AG04449 (cell line): ENCODE results near the gene ARHGAP21.

Source experiments
- CTCF ChIA-PET: fragments of 350-600 bp; formaldehyde crosslinking; extraction: SDS; loops from one replicate; lab custom pipeline; 2021; ENCODE audit warnings: antibody characterized with exemption; lab: Yijun Ruan, JAX
- POLR2A ChIA-PET: fragments of 400-600, 350-600 bp; formaldehyde crosslinking; extraction: SDS; loops from one replicate; lab custom pipeline; 2020; ENCODE audit warnings: antibody characterized with exemption, inconsistent platforms; lab: Yijun Ruan, JAX
- DNase-seq: peaks from one replicate; pipeline ENCODE4 v3.0.0-alpha.2; 2010; ENCODE audit warnings: low read depth, low spot score
- H3K4me3 ChIP-seq: 2 replicates; pipeline ENCODE4 v1.5.1; 2011; ENCODE audit warnings: low read depth, mild to moderate bottlenecking, control low read depth, low read length
- CTCF ChIP-seq: IDR thresholded peaks from one replicate; pipeline ENCODE4 v1.5.1; 2011; ENCODE audit warnings: mild to moderate bottlenecking, moderate library complexity, low read length, control low read depth, inconsistent platforms; ENCODE audit not compliant: insufficient read depth; ENCODE audit errors: missing control alignments

Gene ARHGAP21

GRCh38 chr10:24756283-24756682, 32.6 kb upstream of the ARHGAP21 start:
- POLR2A ChIA-PET, result no interaction called here
- DNase-seq, result no peak

GRCh38 chr10:24751716-24752115, 28.0 kb upstream of the ARHGAP21 start:
- no peak overlapping the region for H3K4me3 ChIP-seq
- no peak for TF ChIP-seq CTCF
- ChIA-PET POLR2A (no interaction called here), CTCF (interaction anchor here (1.2 kb wide), 1 partner anchor 329 kb away, joined by 3 read pairs; no protein-coding TSS in a partner anchor)
- DNase-seq, result no peak

More at GRCh38 chr10:24756283-24756682, 32.6 kb upstream of the ARHGAP21 start:
- CTCF ChIA-PET, result no interaction called here
- TF ChIP-seq CTCF, result no peak
- no peak overlapping the region for H3K4me3 ChIP-seq

GRCh38 chr10:24750695-24751094, 27.0 kb upstream of the ARHGAP21 start:
- H3K4me3 ChIP-seq, result no peak overlapping the region
- POLR2A ChIA-PET, result no interaction called here
- DNase-seq, result no peak
- TF ChIP-seq CTCF, result no peak
- CTCF ChIA-PET, result no interaction called here

- no peak for TF ChIP-seq CTCF
- no peak for DNase-seq
- CTCF ChIA-PET, result no interaction called here
- no peak overlapping the region for H3K4me3 ChIP-seq
- POLR2A ChIA-PET, result no interaction called here
Measured at GRCh38 chr10:24748214-24748613, 24.5 kb upstream of the ARHGAP21 start.

GRCh38 chr10:24744946-24745345, 21.3 kb upstream of the ARHGAP21 start:
- TF ChIP-seq CTCF, result no peak
- POLR2A ChIA-PET, result no interaction called here
- DNase-seq, result no peak
- CTCF ChIA-PET, result no interaction called here
- no peak overlapping the region for H3K4me3 ChIP-seq

GRCh38 chr10:24740714-24741113, 17.0 kb upstream of the ARHGAP21 start:
- DNase-seq, result no peak
- TF ChIP-seq CTCF, result no peak
- CTCF ChIA-PET, result no interaction called here
- POLR2A ChIA-PET, result no interaction called here
- no peak overlapping the region for H3K4me3 ChIP-seq
